NCI-H446 (cell line): ENCODE measurements around the gene SREK1IP1.
A peak's percentile ranks its signal among the peaks of the same experiment; 100 is the strongest.

ENCODE experiments used
- DNase-seq, 2 experiments: peaks; one replicate each; lab custom pipeline; 2025; lab: John Stamatoyannopoulos, UW

Gene SREK1IP1

DNA sequence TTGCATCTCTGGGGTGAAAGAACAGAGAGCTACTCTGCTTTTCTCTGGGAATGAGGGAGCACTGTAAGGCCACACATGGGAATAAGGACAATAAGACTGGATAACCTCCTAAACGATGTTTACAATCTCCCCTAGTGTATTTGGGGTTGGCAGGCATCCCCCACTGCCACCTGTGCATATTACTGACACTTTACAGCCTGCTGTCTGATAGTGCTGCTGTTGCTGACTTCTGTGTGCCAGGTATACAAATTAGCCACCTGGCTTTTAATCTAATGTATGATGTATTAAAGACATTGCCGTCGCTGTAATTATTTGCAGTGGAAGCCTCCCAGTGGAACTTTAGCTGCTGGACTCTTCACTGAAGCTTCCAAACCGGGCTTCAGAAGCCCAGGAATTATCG lies 82.6 kb downstream of the SREK1IP1 start:
- no peak for DNase-seq

DNA sequence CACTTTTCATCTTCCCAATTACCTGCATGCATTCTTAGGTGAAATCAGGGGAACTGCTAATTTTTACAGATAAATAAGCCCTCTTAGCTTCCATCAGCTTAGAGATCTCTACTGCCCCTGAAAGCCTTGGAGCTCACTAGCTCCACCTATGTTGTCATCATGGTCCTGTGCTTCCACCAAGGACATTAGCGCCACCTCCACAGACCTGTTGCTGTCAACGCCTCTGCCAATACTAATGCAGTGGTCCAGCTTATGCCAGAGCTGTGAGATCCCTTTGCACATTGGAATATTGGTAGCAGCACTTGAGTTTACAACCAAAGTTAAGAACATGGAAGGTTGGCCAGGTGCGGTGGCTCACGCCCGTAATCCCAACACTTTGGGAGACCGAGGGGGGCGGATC lies 85.9 kb downstream of the SREK1IP1 start:
- no peak for DNase-seq

GRCh38 chr5:64680289-64680688 lies 88.2 kb downstream of the SREK1IP1 start:
- no peak for DNase-seq

- peak in 1 of 2 experiments; percentile 3 for DNase-seq
Observed at GRCh38 chr5:64678374-64678773, 90.1 kb downstream of the SREK1IP1 start.

GRCh38 chr5:64671678-64672077 lies 96.8 kb downstream of the SREK1IP1 start:
- no peak for DNase-seq

- no peak for DNase-seq
Observed at GRCh38 chr5:64670277-64670676, 98.2 kb downstream of the SREK1IP1 start.
